ENCODE results near the gene CREM. TPM values are rescaled to one million over a fixed set of nuclear protein-coding genes. Genes with fewer than 3 reads are reported as not detected.

The CREM gene
- total and polyA plus RNA-seq, 2 experiments from 2014 or later: 41.9 to 53.2 TPM

- Histone ChIP-seq H2AFZ (no peak overlapping the region), H3K79me2 (no peaks in the 10 kb centered on the region), H3K36me3 (replicated peaks; ENCODE audit: insufficient read depth, low read depth) (no peaks in the 10 kb centered on the region), H3K9me2 (replicated peaks; ENCODE audit: insufficient read depth) (no peaks in the 10 kb centered on the region), H3K4me1 (ENCODE audit: insufficient read depth) (no peaks in the 10 kb centered on the region), H3K4me2 (no peak overlapping the region), H3K4me3 (no peak overlapping the region), H4K20me1 (ENCODE audit: insufficient read depth, poor library complexity, severe bottlenecking) (no peaks in the 10 kb centered on the region), H3K27ac (no peak overlapping the region), H3K27me3 (no peaks in the 10 kb centered on the region), H3K9me3 (ENCODE audit: low read depth) (no peaks in the 10 kb centered on the region)
- no peak for TF ChIP-seq EZH2phosphoT487 (IDR thresholded peaks at IDR 0.05; ENCODE audit: low read depth, severe bottlenecking, unreplicated experiment)
- TF ChIP-seq, protein P1, sequence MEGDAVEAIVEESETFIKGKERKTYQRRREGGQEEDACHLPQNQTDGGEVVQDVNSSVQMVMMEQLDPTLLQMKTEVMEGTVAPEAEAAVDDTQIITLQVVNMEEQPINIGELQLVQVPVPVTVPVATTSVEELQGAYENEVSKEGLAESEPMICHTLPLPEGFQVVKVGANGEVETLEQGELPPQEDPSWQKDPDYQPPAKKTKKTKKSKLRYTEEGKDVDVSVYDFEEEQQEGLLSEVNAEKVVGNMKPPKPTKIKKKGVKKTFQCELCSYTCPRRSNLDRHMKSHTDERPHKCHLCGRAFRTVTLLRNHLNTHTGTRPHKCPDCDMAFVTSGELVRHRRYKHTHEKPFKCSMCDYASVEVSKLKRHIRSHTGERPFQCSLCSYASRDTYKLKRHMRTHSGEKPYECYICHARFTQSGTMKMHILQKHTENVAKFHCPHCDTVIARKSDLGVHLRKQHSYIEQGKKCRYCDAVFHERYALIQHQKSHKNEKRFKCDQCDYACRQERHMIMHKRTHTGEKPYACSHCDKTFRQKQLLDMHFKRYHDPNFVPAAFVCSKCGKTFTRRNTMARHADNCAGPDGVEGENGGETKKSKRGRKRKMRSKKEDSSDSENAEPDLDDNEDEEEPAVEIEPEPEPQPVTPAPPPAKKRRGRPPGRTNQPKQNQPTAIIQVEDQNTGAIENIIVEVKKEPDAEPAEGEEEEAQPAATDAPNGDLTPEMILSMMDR (IDR thresholded peaks at IDR 0.05; ENCODE audit: poor library complexity): no peak
- no peak for TF ChIP-seq EZH2 (IDR thresholded peaks at IDR 0.05; ENCODE audit: borderline replicate concordance)
- 92% methylated on average over 8 of the region's 8 CpGs for WGBS (ENCODE audit: low lambda C conversion rate, missing lambda C conversion rate)
- no peak for DNase-seq (ENCODE audit: low spot score)
Measured at GRCh38 chr10:35224045-35224740, 97.5 kb downstream of the CREM start.

GRCh38 chr10:35225204-35225603 is 98.6 kb downstream of the CREM start:
- Histone ChIP-seq H3K4me1 (ENCODE audit: insufficient read depth) (no peaks in the 10 kb centered on the region), H3K79me2 (no peaks in the 10 kb centered on the region), H3K9me3 (ENCODE audit: low read depth) (no peaks in the 10 kb centered on the region), H3K4me3 (no peak overlapping the region), H3K27me3 (no peaks in the 10 kb centered on the region), H4K20me1 (ENCODE audit: insufficient read depth, poor library complexity, severe bottlenecking) (no peaks in the 10 kb centered on the region), H2AFZ (no peak overlapping the region), H3K36me3 (replicated peaks; ENCODE audit: insufficient read depth, low read depth) (no peaks in the 10 kb centered on the region), H3K27ac (no peak overlapping the region), H3K9me2 (replicated peaks; ENCODE audit: insufficient read depth) (no peaks in the 10 kb centered on the region), H3K4me2 (no peak overlapping the region)
- WGBS (ENCODE audit: low lambda C conversion rate, missing lambda C conversion rate): 82% methylated on average over 5 of the region's 5 CpGs
- no peak for DNase-seq (ENCODE audit: low spot score)
- TF ChIP-seq, protein P1 (IDR thresholded peaks at IDR 0.05; ENCODE audit: poor library complexity): no peak
- no peak for TF ChIP-seq EZH2 (IDR thresholded peaks at IDR 0.05; ENCODE audit: borderline replicate concordance)
- no peak for TF ChIP-seq EZH2phosphoT487 (IDR thresholded peaks at IDR 0.05; ENCODE audit: low read depth, severe bottlenecking, unreplicated experiment)

- H3K9me3 ChIP-seq (ENCODE audit: low read depth): no peaks in the 10 kb centered on the region
- H4K20me1 ChIP-seq (ENCODE audit: insufficient read depth, poor library complexity, severe bottlenecking): no peaks in the 10 kb centered on the region
- no peaks in the 10 kb centered on the region for H3K9me2 ChIP-seq (replicated peaks; ENCODE audit: insufficient read depth)
- H3K79me2 ChIP-seq: no peaks in the 10 kb centered on the region
- H3K27me3 ChIP-seq: no peaks in the 10 kb centered on the region
- no peak overlapping the region for H3K27ac ChIP-seq
- no peak for DNase-seq (ENCODE audit: low spot score)
- H3K36me3 ChIP-seq (replicated peaks; ENCODE audit: insufficient read depth, low read depth): no peaks in the 10 kb centered on the region
- 88% methylated on average over 3 of the region's 3 CpGs for WGBS (ENCODE audit: low lambda C conversion rate, missing lambda C conversion rate)
- no peak overlapping the region for H2AFZ ChIP-seq
- H3K4me1 ChIP-seq (ENCODE audit: insufficient read depth): no peaks in the 10 kb centered on the region
- no peak overlapping the region for H3K4me3 ChIP-seq
- TF ChIP-seq EZH2phosphoT487 (IDR thresholded peaks at IDR 0.05; ENCODE audit: low read depth, severe bottlenecking, unreplicated experiment) (no peak), EZH2 (IDR thresholded peaks at IDR 0.05; ENCODE audit: borderline replicate concordance) (no peak)
- TF ChIP-seq, protein P1 (IDR thresholded peaks at IDR 0.05; ENCODE audit: poor library complexity): no peak
- no peak overlapping the region for H3K4me2 ChIP-seq
Measured at GRCh38 chr10:35226507-35226906, 99.9 kb downstream of the CREM start.

All from hepatocyte (in vitro differentiated cells).